Ovary (tissue), 9 donors: ENCODE measurements around the gene PEPD. TPM values are rescaled to one million over a fixed set of nuclear protein-coding genes. Genes with fewer than 3 reads are reported as not detected.

ENCODE experiments used
- DNase-seq, 5 donors: peaks; one replicate each; pipeline ENCODE4 v3.0.0-alpha.2; 2019 to 2020
- H3K27ac ChIP-seq, 2 donors: fragments of 200-600 bp; one replicate each; pipeline versions ENCODE4 v1.5.1 to v1.8.0; 2019 to 2022
- H3K27me3 ChIP-seq: fragments of 200-600 bp; one replicate; pipeline ENCODE4 v1.8.0; 2022
- H3K36me3 ChIP-seq: fragments of 200-600 bp; sonication (generic); one replicate; pipeline ENCODE4 v1.5.1; 2019
- H3K4me1 ChIP-seq: one replicate; pipeline ENCODE4 v1.8.1; 2013; ENCODE audit warnings: mild to moderate bottlenecking, moderate library complexity; ENCODE audit not compliant: insufficient read depth
- H3K4me3 ChIP-seq: fragments of 200-600 bp; sonication (generic); one replicate; pipeline ENCODE4 v1.5.1; 2017
- H3K9me3 ChIP-seq, 2 donors: fragments of 200-600 bp in 1 of 2; sonication (generic) in 1 of 2; one replicate each; pipeline versions ENCODE4 v1.5.1 to v1.8.1; 2013 to 2019; ENCODE audit warnings: mild to moderate bottlenecking in 1 of 2, moderate library complexity in 1 of 2
- CTCF ChIP-seq, 3 donors: fragments of 450-650 bp in 2 of 3; fragments of 200-600 bp in 1 of 3; IDR thresholded peaks; one replicate each; pipeline versions ENCODE4 v1.5.1 to v1.8.0; 2016 to 2022; ENCODE audit warnings: antibody characterized with exemption in 3 of 3, mild to moderate bottlenecking in 1 of 3
- EP300 ChIP-seq: sonication (generic); formaldehyde crosslinking; IDR thresholded peaks from one replicate; pipeline ENCODE4 v1.6.1; 2017; ENCODE audit warnings: antibody characterized with exemption
- POLR2A ChIP-seq: fragments of 450-650 bp; IDR thresholded peaks from one replicate; pipeline ENCODE4 v1.6.1; 2017; ENCODE audit warnings: antibody characterized with exemption, mild to moderate bottlenecking, moderate library complexity
- WGBS, 3 donors: extraction: QIAGEN DNeasy Blood & Tissue Kit in 1 of 3; methylation state at CpG; one replicate each; pipeline versions ENCODE4 v1.1.5 to v1.1.7; 2013 to 2017; 5-methylcytosine and 5-hydroxymethylcytosine counted together
- intact Hi-C, 4 donors: fragments of 100-400 bp; cut with DNase I; formaldehyde crosslinking; loops; one replicate each; pipeline versions ENCODE4 v1.11.0 to v1.15.1; 2022 to 2023
- polyA plus RNA-seq, 2 donors: library from polyadenylated mRNA; stranded (reverse); fragments of 200-250 nt in 1 of 2; fragments of 350-450 nt in 1 of 2; fragmentation: Illumina TruSeq in 1 of 2; extraction: RNeasy Lipid Tissue Mini Kit (QIAGEN cat#74804) in 1 of 2; gene quantifications; one replicate each; pipeline ENCODE4 v1.2.3, GENCODE V29; 2013 to 2014
- total RNA-seq, 7 donors: library from RNA; depleted of rRNA in 2 of 7; stranded (reverse); fragments of >200 nt in 2 of 7; fragmentation: NEBNext Ultra II Directional in 3 of 7; extraction: Animal tissue kit (Norgen Biotek cat#: 25700) in 3 of 7; gene quantifications; one replicate each; pipeline versions ENCODE4 v1.1.0 to v1.2.4, GENCODE V29; 2016 to 2023
- donor health status: DM: no; HTN: no; CAD: no; lungs with moderate emphysema.
- donor health status: DM: no; HTN: no; CAD: no.
- donor health status: Bipolar disorder and iron deficiency.
- donor health status: DM: yes; HTN: yes; CAD: no.
- donor health status: DM: no; HTN: no; CAD: no.
- donor health status: DM: yes; HTN: yes; CAD: no.

Gene PEPD
- total and polyA plus RNA-seq, 9 donors, result 38.7 to 66.9 (median 58.9) TPM

DNA sequence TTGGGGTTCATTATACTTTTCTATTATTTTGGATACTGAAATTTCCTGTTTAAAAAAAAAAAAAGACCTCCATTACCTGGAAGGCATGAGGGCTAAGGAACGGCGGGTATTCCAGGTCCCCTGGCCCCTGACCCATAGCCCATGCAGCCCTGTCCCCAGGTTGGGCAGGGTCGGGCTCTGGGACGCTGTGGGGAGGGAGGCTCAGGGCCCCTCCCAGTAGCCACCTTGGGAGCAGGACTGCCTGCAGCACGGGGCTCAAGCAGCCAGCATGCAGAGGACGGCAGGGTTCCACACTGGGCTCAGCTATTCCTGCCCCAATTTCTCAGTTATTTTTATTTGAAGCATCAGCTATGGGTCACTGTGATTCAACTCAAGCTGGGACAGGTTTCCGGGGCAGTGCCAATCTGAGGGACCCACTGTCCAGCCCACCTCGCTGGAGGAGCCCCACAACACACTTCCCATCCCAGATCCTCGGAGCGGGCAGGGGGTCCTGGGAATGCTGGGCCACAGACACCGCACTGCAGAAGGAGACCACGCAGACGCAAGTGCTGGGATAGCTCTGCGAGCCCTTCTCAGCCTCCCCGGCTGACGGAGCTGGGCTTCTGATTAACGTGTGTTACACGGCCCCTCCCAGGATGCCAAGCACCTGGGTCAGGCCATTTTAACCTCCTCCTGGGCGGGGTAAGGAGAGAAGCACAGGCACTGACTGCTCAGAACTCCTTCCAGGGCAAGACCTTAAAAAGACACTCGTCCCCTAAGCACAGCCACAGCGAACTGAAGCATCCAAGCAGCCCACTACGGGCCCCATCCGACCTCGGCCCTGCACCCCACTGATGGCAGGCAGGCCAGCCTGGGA lies 60.1 kb downstream of the PEPD start:
- intact Hi-C loops, result no loop called here
- Histone ChIP-seq H3K4me1 (no peaks in the 10 kb centered on the region), H3K9me3 (no peaks in the 10 kb centered on the region), H3K27me3 (no peaks in the 10 kb centered on the region), H3K4me3 (no peak overlapping the region), H3K27ac (no peak overlapping the region), H3K36me3 (no peaks in the 10 kb centered on the region)
- TF ChIP-seq POLR2A (no peak), EP300 (no peak), CTCF (IDR thresholded peaks at IDR 0.05) (no peak)
- 86 to 87% (median 87%) methylated on average over 24 of the region's 24 CpGs for WGBS, 3 donors
- DNase-seq, result peak in 1 of 5 donors; percentile 26

DNA sequence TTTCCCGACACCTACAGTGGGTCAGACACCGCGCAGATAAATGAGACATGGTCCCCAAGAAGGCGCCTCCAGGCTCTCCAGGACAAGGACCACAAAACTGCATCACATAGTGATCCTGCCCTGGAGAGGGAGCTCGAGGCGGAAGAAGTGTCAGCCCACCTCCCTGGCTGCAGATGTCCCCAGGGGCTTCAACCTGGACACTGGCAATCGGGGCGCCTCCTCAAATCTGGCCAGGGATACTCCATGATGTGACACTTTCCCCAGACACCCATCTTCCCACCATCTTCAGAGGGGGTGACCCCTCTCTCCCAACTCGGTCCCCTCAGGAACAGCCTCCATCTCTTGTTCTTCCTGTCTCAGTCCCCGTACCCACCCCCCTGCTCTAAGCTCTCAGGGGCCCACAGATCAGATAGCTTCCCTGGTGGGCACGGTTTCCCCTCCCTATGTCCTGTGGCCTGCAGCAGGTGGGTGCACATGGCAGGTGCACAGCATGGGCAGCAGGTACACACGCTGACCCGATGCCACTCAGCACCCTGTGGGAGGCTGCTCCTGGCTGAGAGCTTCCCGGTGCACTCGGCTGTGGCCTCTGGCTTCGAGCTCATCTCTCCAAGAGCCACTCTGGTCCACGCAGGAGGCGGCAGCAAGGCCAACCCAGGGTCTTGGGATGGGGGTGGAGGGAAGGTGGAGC lies 61.2 kb downstream of the PEPD start:
- peak in 1 of 5 donors; percentile 13 for DNase-seq
- no peaks in the 10 kb centered on the region for H3K9me3 ChIP-seq
- H3K4me1 ChIP-seq, result no peaks in the 10 kb centered on the region
- 86 to 89% (median 87%) methylated on average over 17 to 18 of the region's 18 CpGs for WGBS, 3 donors
- no peak overlapping the region for H3K4me3 ChIP-seq
- intact Hi-C loops, result no loop called here
- no peaks in the 10 kb centered on the region for H3K36me3 ChIP-seq
- no peaks in the 10 kb centered on the region for H3K27me3 ChIP-seq
- no peak overlapping the region for H3K27ac ChIP-seq
- no peak for TF ChIP-seq POLR2A
- no peak for TF ChIP-seq CTCF (IDR thresholded peaks at IDR 0.05)
- no peak for TF ChIP-seq EP300

- Histone ChIP-seq H3K9me3 (no peaks in the 10 kb centered on the region), H3K4me3 (no peak overlapping the region), H3K4me1 (no peaks in the 10 kb centered on the region), H3K27me3 (no peaks in the 10 kb centered on the region), H3K27ac (no peak overlapping the region), H3K36me3 (no peaks in the 10 kb centered on the region)
- 85 to 90% (median 86%) methylated on average over 23 of the region's 23 CpGs for WGBS, 3 donors
- TF ChIP-seq CTCF (IDR thresholded peaks at IDR 0.05), result no peak
- TF ChIP-seq EP300, result no peak
- TF ChIP-seq POLR2A, result no peak
- DNase-seq, result peak in 1 of 5 donors; percentile 9
- intact Hi-C loops, result no loop called here
These were observed 62.1 kb downstream of the PEPD start for GRCh38 chr19:33459222-33460090.

- H3K9me3 ChIP-seq, result no peaks in the 10 kb centered on the region
- 84 to 89% (median 87%) methylated on average over 12 of the region's 12 CpGs for WGBS, 3 donors
- intact Hi-C loops, result no loop called here
- H3K4me3 ChIP-seq, result no peak overlapping the region
- no peaks in the 10 kb centered on the region for H3K4me1 ChIP-seq
- DNase-seq, result peak in 1 of 5 donors; percentile 4
- H3K36me3 ChIP-seq, result no peaks in the 10 kb centered on the region
- no peak for TF ChIP-seq EP300
- no peak for TF ChIP-seq POLR2A
- no peak for TF ChIP-seq CTCF (IDR thresholded peaks at IDR 0.05)
- no peaks in the 10 kb centered on the region for H3K27me3 ChIP-seq
- no peak overlapping the region for H3K27ac ChIP-seq
These were observed 62.8 kb downstream of the PEPD start for GRCh38 chr19:33458807-33459206.
